Measurements from ENCODE around the gene DNM1.
"Not testable (repeated sequence)": the region's sequence is repeated elsewhere in the genome, so short reads cannot be mapped to it uniquely, and the experiment has no call there.

Gene DNM1

DNA sequence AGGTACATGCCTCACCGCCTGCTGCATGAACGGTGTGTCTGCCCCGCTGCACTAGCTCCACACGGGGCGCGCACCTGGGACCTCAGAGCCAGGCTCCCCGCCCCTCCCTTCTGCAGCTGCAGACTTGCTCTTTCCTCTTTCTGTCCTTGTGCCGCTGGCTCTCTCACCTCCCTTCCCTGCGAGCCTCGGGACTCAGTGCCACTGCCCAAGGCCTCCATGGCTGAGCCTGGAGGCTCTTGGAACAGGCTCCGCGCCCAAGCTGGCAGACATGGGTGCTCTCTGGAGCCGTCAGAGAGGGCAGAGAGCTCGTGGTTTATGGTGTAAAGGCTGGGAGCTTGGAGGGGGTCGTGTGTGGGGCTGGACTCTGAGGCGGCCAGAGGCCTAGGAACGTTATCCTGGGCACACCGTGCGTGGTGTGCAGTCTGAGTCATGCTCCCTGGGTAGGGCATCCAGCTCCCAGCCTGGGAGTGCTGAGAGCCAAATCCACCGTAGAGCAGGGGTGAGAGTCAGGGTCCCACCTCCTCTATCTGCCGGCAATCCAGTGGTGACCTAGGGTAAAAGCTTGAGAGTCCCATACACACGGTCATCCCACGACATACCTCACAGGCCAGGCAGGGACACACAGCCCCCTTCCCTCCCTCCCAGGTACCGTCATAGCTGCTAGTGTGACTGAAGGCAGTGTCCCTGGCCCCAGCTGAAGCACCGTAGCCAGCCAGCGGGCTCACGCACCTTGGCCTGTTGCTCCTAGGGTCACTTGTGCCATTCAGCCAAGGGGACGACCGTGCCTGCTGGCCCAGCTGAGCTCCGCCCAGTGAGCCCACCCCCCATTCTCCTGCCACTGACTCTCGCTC is 50.2 kb downstream of the DNM1 start:
- DNase-seq = no peak

DNA sequence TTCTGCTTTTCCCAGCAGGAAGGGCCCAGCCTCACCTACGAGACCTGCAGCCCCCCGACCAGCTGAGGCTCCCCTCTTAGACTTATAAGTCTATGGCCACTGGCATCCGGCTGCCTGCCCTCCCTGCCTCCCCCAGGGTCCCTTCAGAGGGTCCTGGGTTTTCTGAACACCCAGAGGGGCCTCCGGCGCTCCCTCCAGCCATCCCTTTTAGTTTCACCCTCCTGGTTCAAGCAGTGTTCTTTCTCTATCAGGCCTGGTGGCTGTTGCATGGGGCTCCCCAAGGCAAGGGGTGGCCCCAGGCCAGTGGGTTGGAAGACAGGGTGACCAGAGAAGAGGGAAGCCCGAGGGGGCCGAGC is 50.8 kb downstream of the DNM1 start:
- DNase-seq = no peak

DNA sequence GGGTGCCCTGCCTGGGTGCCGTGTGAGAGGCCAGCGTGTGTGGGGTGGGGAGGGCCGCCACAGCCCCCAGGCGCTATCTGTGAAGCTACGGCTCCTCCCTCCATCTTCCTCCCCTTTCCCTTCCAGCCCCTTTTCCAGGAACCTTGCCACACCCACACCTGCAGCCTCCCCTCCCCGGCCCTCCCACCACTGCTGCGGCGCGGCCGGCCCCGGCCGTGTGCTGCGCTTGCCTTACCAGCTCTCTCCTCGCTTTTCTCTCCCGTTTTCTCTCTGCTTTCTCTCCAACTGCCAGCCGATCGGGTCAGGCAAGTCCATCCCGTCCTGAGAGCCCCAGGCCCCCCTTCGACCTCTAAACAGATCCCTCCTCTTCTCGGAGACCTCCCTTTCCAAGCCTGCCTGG is 51.2 kb downstream of the DNM1 start:
- no peak for DNase-seq

DNA sequence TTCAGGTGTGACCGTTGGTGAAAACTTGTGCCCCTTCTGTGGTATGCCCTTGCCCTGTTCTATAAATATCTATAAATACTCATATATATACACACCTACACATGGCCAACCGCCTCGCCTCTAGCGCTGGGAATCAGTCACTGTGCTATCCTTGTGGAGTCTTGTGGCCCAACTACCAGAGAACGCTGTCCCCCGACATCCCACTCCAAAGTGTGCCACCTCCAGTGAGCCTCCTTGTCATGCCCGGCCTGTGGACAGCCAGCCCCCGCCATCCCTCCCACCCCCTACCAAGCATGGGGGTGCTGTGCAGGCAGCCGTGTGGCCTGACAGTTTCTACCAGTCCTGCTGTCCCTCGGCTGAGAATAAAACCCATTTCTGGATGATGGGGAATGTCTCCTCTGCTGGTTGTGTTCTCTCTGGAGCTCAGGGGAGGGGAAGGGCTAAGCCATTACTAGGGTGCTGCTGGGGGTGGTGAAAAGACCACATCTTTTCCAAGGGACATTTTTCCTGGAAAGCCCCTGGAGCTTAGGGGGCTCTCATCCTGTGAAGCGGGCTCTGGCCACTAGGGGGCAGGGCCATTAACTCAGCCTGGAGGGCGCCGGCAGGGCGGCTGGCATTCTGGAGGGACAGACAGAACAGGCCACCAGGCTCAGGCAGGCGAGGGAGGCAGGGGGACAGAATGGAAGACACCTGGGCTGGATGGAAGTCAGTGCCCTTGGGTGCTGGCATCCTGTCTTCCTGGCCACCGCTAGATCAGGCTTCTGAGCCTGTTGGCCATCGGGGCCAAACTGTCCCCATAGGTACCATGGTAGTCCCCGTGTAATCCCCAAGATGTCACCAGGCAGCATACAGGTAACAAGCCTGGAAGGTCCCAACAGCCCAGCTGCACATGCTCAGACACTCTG is 51.9 kb downstream of the DNM1 start:
- DNase-seq = peak; percentile 86

DNA sequence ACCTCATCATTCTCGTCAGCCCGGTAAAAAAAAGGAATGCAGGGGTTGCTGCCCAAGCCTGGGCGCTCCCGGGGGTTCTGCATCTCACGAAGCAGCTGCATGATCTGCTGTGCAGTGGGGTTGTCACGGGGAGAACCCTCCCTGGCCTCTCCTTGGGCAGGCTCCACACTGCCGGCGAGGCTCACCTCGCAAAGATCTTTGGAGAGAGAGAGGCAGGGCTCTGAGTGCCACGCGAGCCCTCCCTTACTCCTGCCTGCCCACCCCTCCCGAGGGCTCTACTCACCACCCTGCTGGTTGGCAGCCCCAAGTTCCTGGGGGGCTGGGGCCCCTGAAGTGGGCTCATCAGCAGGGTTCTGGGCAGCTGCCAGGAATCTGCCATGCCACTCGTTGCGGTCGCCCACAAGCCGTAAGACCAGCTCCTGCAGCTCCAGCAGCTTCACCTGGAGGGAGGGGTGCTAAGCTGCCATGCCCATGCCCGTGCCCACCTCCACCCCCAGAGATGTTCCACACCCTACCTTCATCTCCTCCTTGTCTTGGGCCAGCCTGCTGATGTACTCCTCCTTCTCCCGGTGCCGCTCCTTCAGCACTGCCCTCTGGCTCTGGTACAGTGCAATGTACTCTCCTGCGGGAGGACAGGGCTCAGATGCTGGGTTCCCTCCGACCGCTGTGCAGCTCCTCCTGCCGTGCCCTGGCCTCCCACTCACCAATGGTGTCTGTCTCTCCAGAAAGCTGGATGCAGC is 54.1 kb downstream of the DNM1 start:
- no peak for DNase-seq

DNA sequence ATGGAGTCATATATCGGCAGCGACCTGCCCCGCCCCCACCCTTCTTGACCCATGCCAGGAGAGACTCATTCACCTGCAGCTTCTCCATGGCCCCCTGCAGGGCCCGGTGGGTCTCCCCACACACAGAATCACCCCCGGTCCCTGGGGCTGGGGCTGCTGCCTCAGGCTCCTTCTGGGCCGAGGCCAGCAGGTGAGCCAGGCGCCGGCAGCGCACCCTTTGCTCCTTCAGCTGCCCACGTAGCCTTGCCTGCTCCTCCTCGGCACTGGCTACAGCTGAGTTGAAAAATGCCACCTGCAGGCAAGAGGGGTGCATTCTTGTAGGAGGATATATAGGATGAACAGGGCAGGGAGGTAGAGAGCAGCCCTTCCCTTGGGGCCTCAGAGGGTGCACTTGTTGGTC is 54.7 kb downstream of the DNM1 start:
- DNase-seq = no peak

DNA sequence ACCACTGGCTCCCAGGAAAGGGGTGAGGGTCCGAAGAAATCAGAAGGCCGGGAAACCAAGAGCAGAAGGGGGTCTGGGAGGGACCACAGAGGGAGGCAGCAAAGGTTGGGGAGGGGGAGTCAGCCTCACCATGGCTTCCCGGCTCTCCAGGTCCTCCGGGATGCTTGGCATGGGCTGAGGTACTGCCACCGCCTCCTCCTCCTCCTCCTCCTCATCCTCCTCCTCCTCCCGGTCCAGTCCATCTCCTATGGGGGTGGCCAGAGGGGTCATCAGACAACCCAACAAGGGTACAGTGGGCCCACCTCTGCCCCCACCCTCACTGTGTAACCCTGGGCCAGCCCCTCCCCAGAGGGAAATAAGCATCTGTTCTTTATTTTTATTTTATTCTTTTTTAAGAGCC is 55.1 kb downstream of the DNM1 start:
- no peak for DNase-seq

DNA sequence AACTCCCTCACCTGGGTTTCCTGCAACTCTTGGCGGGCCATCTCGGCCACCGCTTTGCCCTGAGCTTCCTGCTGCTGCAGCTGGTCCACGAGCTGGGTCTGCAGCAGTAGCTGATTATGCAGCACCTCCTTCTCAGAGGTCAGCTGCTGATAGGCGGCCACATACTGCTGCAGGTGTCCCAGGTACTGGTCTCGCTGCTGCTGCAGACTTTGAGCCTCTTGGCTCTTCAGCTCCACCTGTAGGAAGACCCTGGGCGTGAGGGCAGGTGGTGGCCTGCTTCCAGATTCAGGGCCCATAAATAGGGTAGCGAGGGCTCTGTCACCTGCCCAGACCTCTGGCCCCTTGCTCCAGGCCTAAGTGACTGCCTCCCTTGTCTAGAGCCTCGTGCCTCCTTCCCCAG is 56.0 kb downstream of the DNM1 start:
- DNase-seq = no peak

DNA sequence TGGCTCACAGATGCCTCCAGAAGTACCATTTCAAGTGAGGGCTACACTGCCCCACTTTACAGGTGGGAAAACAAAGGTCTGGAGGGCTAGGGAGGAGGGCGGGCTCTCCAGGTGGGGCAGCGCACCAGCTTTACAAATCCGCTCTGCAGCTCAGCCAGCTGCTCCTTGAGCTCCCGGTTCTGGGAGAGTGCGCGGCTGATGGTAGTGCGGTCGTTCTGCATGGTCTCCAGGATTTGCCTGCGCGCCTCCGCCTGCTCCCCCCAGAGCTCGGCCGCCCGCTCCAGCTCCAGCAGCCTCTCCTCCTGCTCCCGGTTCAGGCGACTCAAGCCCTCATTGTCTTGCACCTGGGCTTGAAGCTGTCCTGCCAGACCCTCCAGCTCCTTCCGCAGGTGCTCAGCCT is 57.2 kb downstream of the DNM1 start:
- no peak for DNase-seq

DNA sequence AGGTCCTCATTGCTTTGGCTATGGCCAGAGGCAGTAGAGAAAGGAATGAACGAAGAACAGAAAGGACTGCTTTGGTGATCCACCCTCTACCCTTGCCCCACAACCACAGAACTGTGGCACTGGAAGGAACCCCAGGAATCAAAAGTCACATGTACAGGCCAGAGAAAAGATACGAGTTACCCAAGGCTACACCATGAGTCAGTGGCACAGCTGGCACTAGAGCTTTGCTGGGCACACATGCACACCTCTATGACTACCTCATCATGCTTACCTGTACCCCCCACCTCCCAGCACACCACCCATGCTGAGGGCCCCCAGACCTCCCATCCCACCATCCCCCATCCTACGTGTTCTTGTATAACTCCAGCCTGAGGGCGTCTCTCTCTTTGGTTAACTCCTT is 59.5 kb downstream of the DNM1 start:
- no peak for DNase-seq

DNA sequence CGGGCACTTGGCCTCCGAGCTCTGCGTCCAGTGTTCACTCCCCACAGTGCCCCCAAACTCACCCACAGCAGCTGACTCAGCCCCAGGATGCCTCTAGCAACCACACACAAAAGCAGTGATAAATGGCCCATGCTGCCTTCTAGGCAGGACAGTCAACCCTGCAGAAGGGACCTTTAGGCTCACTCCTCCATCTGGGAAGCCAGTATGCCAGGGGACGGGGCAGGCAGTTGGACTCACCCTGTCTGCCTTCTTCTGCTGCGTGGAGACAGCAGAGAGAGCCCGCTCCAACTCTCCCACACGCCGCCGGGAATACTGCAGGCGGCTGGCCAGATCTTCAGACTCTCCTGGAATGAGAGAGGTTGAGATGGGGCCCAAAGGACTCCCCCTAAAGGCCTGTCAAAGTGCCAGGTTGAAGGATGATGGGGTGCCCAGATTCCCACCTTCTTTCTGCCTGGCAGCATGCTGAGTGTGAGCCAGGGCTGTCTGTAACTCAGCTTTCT is 62.2 kb downstream of the DNM1 start:
- no peak for DNase-seq

DNA sequence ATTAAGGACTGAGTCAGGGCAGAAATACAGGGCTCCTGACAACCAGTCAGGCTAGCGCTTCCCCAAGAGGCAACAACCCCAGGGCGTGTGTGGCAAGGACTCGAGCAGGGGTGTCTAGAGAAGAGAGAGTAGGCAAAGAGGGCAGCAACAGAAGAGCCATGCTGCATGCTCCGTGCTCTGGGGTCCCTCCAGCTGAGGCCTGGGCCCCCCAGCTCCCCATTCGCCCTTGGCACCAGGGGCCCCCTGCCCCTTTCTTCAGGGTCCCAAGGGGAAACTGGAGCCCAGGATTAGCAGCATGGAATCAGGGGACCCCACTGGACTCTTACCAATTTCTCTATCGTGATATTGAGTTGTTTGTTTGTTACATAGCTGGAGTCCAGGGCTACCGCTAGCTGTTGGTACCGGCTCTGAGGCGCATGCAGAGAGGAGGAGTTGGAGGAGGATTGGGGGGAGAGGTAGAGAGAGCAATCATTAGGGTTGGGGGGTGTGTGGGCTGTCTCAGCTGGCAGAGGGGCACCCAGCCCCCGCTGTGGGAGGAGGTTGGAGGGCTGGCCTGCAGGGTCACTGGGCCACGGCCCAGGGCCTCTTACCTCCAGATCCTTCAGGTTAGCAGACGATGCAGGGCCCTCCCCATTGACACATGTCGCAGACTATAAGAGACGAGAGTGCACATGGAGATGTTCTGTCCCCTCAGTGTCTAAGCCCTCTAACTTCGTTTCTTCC is 63.9 kb downstream of the DNM1 start:
- no peak for DNase-seq

DNA sequence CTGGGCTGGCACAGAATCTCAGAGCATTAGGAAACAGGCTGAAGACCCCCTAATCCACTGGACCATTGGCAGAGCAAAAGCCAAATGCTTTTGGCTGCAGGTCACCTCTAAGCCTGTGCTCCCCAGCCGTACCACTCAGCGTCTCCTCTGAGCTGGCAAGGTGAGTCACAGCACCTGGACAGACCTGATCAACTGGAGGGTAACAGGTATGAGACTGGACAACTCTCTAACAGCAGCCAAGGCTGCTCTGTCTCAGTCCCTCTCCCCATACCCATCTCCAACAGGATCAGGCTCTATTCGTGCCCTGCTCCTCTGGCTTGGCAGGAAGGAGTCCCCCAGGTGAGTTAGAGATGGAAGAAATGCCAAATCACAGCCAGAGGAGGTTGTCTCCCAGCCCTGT is 67.9 kb downstream of the DNM1 start:
- DNase-seq = no peak

DNA sequence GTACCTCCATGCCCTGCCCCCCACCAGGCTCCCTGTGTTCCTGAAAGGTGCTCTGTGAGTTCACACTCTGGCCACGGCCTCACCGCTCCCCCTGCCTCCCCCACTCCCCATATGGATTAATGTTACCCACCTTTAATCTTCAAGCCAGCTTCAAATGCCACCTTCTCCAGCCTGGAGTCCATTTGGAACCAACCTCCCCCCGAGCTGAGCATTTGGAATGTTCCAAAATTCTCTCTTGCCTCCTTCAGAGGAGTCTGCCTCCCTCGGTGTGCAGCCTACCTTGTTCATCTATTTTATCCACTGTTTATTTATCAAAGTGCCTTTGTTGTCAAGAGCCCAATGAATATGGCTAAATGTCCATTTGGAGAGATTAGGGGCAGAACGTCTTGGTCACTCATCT is 68.3 kb downstream of the DNM1 start:
- no peak for DNase-seq

DNA sequence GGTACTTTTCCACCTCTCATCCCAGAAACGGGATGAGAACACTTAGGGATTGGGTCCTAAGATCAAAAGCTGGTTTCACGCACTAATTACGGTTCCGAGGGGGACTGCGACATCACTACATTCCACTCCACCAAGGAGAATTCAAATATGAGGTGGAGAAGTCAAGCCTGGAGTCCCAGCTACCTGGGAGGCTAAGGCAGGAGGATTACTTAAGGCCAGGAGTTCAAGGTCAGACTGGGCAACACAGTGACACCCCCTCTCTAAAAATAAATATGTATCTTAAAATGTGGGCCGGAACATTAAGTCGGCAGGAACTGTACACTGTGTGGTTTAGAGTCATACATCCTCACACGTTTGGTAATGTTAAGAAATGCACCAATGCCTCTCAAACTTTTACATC is 71.1 kb downstream of the DNM1 start:
- no peak for DNase-seq

DNA sequence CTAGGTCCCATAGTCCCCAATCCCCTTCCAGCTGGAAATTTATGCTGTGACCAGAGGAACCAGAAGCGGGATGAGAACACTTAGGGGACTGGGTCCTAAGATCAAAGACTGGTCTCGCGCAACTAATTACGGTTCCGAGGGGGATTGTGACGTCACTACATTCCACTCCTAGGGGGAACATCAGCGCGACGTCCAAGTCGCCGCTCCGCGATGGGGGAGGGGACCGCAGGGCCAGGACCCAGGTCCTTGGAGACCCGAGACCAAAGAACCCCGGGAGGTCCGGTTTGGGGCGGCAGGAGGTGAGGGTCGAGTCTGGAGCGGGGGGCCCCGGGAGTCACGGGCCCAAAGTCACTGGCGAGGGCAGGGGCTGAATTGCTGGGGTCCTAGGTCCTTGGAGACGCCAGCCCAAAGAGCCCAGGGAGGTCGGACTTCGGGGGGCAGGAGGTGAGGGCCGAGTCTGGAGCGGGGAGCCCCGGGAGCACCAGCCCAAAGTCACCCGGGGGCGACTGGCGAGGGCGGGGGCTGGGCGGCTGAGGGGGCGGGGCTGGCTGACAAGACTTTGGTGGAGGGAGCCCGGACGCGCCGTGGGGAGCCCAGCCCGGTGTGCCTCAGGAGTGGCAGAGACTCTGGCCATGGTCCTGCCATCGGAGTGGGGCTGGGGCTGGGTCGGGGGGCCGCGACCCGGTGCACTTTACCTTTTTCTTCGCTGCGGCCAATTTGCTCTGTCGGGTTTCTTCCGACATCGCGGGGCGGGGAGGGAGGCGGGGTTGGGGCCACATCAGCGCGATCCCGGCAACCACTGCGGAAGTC is 72.2 kb downstream of the DNM1 start, which contains the start of gene GOLGA2:
GOLGA2 (minus strand) TSS at position 810 of the 810 bp plus-strand sequence; CDS start at position 779, 31 bp downstream.
- DNase-seq = no peak

DNA sequence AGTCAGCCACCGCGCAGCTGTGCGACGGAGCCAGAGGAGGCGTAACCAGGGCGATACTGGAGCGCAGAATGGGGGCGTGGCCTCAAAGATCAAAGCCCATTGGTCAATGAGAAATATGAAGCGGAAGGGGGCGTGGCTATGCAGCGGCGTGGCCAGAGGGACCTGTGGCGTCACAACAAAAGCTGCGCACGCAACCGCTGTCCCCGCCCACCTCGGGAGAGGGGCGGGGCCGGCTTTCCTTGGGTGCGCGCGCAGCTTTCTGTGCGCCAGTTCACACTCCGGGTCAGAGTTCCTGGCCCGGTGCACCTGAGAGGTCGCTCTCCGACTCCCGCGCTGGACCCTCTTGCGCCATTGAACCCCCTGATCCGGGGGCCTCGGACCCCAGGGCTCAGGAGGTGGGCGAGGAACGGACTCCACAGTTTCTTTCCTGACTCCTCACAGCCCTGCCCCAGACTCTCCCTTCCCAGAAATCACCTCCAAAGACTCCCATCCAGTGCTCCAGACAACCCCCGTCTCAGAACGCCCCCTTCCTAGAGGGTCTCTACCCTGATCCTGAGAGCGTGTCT is 72.9 kb downstream of the DNM1 start, which contains the start of gene SWI5:
SWI5 (plus strand) TSS at position 269 of the 566 bp plus-strand sequence.
- peak; percentile 100 for DNase-seq

DNA sequence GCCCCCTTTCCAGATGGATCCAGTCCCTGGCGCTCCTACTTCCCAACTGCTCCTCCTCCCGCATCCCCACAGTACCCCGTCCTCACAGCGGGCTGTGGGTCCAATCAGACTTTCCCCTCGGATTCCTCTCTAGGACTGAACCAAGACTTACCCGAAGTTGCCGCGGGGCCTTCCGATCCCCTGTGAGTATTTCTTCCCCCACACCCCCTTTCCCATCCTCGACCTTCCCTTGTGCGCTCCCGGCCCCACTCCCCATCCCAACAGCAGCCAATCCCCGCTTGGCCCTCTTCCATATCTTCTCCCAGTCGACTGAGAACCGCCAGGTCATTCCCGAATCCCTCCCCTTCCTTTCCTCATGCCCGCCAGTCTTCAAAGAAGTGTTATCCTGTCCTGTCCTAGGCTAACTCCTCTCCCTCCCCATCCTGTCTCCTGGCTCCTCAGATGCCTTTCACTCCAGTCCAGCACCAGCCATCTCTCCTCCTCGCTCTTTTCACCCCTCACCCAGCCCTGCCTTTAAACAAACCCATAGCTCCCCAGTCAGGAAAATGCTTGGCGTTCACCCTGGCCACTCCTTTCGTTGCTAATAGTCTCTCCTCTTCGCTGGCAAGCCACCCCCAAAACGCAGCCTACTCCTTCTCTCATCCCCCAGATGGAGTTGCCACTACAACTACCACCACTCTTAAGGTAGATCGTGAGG is 73.5 kb downstream of the DNM1 start:
- no peak for DNase-seq

DNA sequence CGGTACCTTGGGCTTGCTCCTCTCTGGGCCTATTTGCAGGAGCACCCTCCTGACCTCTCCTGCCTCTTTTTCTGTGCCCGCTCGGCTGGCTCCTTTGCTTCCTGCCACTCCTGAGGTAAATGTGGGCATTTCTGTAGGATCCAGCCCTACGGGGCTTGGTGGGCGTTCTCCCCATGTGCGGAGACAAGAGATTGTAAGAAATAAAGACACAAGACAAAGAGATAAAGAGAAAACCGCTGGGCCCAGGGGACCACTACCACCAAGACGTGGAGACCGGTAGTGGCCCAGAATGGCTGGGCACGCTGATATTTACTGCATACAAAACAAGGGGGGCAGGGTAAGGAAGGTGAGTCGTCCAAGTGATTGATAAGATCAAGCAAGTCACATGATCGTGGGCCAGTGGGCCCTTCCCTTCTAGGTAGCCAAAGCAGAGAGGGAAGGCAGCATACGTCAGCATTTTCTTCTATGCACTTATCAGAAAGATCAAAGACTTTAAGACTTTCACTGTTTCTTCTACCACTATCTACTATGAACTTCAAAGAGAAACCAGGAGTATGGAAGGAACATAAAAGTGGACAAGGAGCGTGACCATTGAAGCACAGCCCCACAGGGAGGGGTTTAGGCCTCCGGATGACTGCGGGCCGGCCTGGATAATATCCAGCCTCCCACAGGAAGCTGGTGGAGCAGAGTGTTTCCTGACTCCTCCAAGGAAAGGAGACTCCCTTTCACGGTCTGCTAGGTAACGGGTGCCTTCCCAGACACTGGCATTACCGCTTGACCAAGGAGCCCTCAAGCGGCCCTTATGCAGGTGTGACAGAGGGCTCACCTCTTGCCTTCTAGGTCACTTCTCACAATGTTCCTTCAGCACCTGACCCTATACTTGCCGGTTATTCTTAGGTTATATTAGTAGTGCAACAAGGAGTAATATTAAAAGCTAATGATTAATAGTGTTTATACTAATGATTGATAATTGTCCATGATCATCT is 76.2 kb downstream of the DNM1 start:
- not testable (repeated sequence) for DNase-seq
